Naive thymus-derived CD4-positive, alpha-beta T cell (primary cell): ENCODE measurements around the gene USP36. TPM values are rescaled to one million over a fixed set of nuclear protein-coding genes. Genes with fewer than 3 reads are reported as not detected.
A peak's percentile ranks its signal among the peaks of the same experiment; 100 is the strongest.

Experiments
- ATAC-seq: fragments of 150-1000 bp; cut with Tn5 transposase; 2 replicates; pipeline ENCODE4 v1.10.0; 2021; ENCODE audit warnings: mild to moderate bottlenecking, moderate library complexity
- CTCF ChIA-PET: fragments of 350-600 bp; sonication (Branson Sonifier 250); formaldehyde crosslinking; loops from one replicate; lab custom pipeline; 2021; ENCODE audit warnings: antibody characterized with exemption; lab: Charles Lee
- POLR2A ChIA-PET: fragments of 350-600 bp; sonication (Branson Sonifier 250); formaldehyde crosslinking; loops from one replicate; lab custom pipeline; 2021; ENCODE audit warnings: antibody characterized with exemption, inconsistent platforms; lab: Charles Lee
- DNase-seq, 9 donors: peaks; one replicate each; pipeline versions ENCODE4 v3.0.0 to v3.0.0-alpha.2; 2020 to 2022; ENCODE audit warnings: mixed read lengths in 1 of 9
- H3K27ac ChIP-seq: one replicate; pipeline ENCODE4 v1.7.0; 2013; ENCODE audit warnings: mild to moderate bottlenecking, low read depth, low read length, moderate library complexity
- H3K27me3 ChIP-seq, 2 donors: one replicate each; pipeline ENCODE4 v1.7.0; 2013; ENCODE audit warnings: low read length in 2 of 2, mild to moderate bottlenecking in 2 of 2, moderate library complexity in 2 of 2; ENCODE audit not compliant: control insufficient read depth in 2 of 2, insufficient read depth in 2 of 2
- H3K36me3 ChIP-seq, 3 experiments: 1 replicate in 2 of 3; 2 replicates in 1 of 3; pipeline ENCODE4 v1.7.0; 2013; ENCODE audit warnings: low read length in 3 of 3, mild to moderate bottlenecking in 3 of 3, moderate library complexity in 1 of 3; ENCODE audit not compliant: insufficient read depth in 3 of 3, control insufficient read depth in 2 of 3
- H3K4me1 ChIP-seq, 2 donors: one replicate each; pipeline ENCODE4 v1.7.0; 2013; ENCODE audit warnings: low read length in 2 of 2, mild to moderate bottlenecking in 2 of 2, moderate library complexity in 1 of 2; ENCODE audit not compliant: control insufficient read depth in 2 of 2, insufficient read depth in 2 of 2
- H3K4me3 ChIP-seq: 2 replicates; pipeline ENCODE4 v1.7.0; 2013; ENCODE audit warnings: mild to moderate bottlenecking, low read length
- H3K9me3 ChIP-seq, 3 experiments: 1 replicate in 2 of 3; 2 replicates in 1 of 3; pipeline ENCODE4 v1.7.0; 2013; ENCODE audit warnings: low read length in 3 of 3; ENCODE audit not compliant: control insufficient read depth in 2 of 3
- H3K27ac Mint-ChIP-seq, 9 donors: one replicate each; pipeline ENCODE4 v1.8.0; 2020 to 2022; ENCODE audit warnings: mixed read lengths in 9 of 9, mild to moderate bottlenecking in 8 of 9, moderate library complexity in 5 of 9, inconsistent platforms in 2 of 9
- H3K27me3 Mint-ChIP-seq, 5 donors: one replicate each; pipeline ENCODE4 v1.8.0; 2021 to 2022; ENCODE audit warnings: mixed read lengths in 5 of 5, mild to moderate bottlenecking in 1 of 5
- H3K36me3 Mint-ChIP-seq, 5 donors: one replicate each; pipeline ENCODE4 v1.8.0; 2020 to 2022; ENCODE audit warnings: mixed read lengths in 5 of 5, mild to moderate bottlenecking in 3 of 5, inconsistent platforms in 1 of 5
- H3K4me1 Mint-ChIP-seq, 7 donors: one replicate each; pipeline ENCODE4 v1.8.0; 2020 to 2022; ENCODE audit warnings: mixed read lengths in 7 of 7, mild to moderate bottlenecking in 3 of 7, inconsistent platforms in 1 of 7
- H3K4me3 Mint-ChIP-seq, 10 donors: one replicate each; pipeline ENCODE4 v1.8.0; 2020 to 2022; ENCODE audit warnings: mild to moderate bottlenecking in 10 of 10, mixed read lengths in 10 of 10, moderate library complexity in 6 of 10, inconsistent platforms in 2 of 10
- H3K9me3 Mint-ChIP-seq, 11 donors: one replicate each; pipeline ENCODE4 v1.8.0; 2020 to 2022; ENCODE audit warnings: mixed read lengths in 11 of 11, mild to moderate bottlenecking in 4 of 11, inconsistent platforms in 1 of 11, moderate library complexity in 1 of 11
- intact Hi-C, 2 donors: fragments of 100-400 bp; cut with micrococcal nuclease; formaldehyde crosslinking; loops; one replicate each; pipeline ENCODE4 v1.15.1; 2023
- polyA plus RNA-seq, 2 donors: library from polyadenylated mRNA; unstranded; fragments of 300-500 nt; fragmentation: Illumina TruSeq; gene quantifications; one replicate each; pipeline ENCODE4 v1.2.3, GENCODE V29; 2021
- total RNA-seq, 6 experiments: library from RNA in 5 of 6; stranded (reverse) in 5 of 6; gene quantifications; 1 replicate in 5 of 6; 2 replicates in 1 of 6; pipeline ENCODE4 v1.2.3 and lab custom pipeline; 2021 to 2026

The USP36 gene
- total and polyA plus RNA-seq, 7 experiments from 2014 or later, result 37.4 to 414 (median 148) TPM

DNA sequence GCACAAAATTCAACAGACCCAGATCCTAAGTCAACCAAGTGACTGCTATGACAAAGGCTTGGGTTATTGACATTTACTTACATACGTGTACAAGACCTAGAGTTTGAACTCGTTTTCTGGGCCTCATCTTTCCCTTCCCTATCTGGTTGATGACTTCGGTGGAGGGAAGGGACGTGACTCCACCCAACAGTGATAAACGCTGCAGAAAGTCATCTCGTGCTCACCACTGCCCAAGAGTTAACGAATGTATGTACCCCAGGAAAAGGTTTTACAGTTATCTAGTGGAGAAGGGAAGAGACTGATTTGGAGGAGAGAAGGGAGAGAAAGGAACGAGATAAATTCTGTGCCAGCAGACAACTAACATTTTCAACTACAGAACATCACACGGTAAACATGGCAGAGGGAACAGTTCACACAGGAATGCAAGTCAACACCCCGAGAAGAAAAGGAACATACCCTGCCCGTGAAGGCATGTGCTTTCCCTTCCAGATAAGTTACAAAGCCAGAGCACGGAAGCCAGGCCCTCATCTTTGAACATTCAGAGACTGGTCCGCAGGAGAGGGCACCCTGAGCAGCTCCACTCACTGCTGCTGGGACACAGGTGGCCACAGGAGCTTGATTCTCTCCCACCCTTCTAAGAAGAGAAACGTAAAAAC, 44.6 kb downstream of the USP36 start:
- intact Hi-C loops, result loop anchor here in 1 of 2 donors (5.0 kb wide), 1 partner anchor 299 kb away; no protein-coding TSS in a partner anchor
- Histone ChIP-seq H3K4me3 (no peak overlapping the region), H3K9me3 (no peaks in the 10 kb centered on the region), H3K36me3 (peaks cover 15 to 65% (median 20%) of the 10 kb centered on the region in 3 experiments), H3K27me3 (no peaks in the 10 kb centered on the region), H3K27ac (no peak overlapping the region), H3K4me1 (peaks cover under 1 to 25% of the 10 kb centered on the region in 2 donors)
- Mint-ChIP-seq H3K4me3 (no peak overlapping the region), H3K9me3 (no peaks in the 10 kb centered on the region), H3K27ac (peak overlapping the region in 7 of 9 donors; percentile 32 to 79 (median 70)), H3K36me3 (peaks cover 13 to 62% (median 35%) of the 10 kb centered on the region in 5 donors), H3K4me1 (peaks cover 23 to 83% (median 72%) of the 10 kb centered on the region in 7 donors), H3K27me3 (no peaks in the 10 kb centered on the region)
- ChIA-PET CTCF (interaction anchor here (0.7 to 1.3 kb wide), 3 partner anchors 38 to 144 kb away, joined by 3 to 4 read pairs (median 3); no protein-coding TSS in a partner anchor), POLR2A (interaction anchor here (1.0 to 1.7 kb wide), 4 partner anchors 28 to 73 kb away, joined by 3 to 4 read pairs (median 4); no protein-coding TSS in a partner anchor)
- no peak for ATAC-seq
- DNase-seq, result no peak

DNA sequence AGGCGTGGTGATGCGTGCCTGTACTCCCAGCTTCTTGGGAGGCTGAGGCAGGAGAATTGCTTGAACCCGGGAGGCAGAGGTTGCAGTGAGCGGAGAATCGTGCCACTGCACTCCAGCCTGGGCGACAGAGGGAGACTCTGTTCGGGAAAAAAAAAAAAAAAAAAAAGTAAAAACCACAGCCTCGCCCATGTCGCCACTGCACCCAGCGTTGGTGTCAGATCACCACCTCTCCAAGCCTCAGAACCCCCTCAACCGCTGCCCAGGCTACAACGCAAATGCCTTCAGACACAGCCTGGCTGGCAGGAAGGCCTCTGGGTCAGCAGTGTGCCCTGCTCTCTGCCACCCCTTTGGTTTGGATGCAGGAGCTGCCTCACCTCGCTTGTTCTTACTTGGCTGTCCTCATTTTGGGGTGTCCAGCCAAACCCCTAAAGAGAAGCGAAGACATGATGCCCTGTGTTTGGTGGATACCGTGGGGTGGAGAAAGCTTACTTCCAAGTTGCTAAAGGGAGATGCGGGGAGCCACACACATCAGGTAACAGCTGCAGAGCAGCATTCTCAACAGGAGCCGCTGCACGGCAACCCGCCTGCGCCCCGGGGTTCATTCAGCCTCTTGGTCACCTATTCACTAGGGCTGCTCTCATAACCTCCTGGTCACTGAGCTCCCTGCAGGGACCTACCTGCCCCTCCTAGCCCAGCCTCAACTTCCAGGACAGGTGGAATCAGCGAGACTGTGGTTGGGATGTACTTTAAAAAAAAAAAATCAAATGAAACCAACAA, 45.6 kb downstream of the USP36 start:
- Histone ChIP-seq H3K4me1 (peaks cover 7 to 34% of the 10 kb centered on the region in 2 donors), H3K27me3 (no peaks in the 10 kb centered on the region), H3K27ac (no peak overlapping the region), H3K36me3 (peaks cover 15 to 59% (median 20%) of the 10 kb centered on the region in 3 experiments), H3K9me3 (no peaks in the 10 kb centered on the region), H3K4me3 (no peak overlapping the region)
- H3K4me1 Mint-ChIP-seq, result peaks cover 25 to 87% (median 76%) of the 10 kb centered on the region in 7 donors
- ChIA-PET CTCF (interaction anchor here (0.7 to 1.3 kb wide), 3 partner anchors 10 to 55 kb away, joined by 3 to 5 read pairs (median 4); no protein-coding TSS in a partner anchor), POLR2A (interaction anchor here (0.6 to 1.2 kb wide), 3 partner anchors 9 to 52 kb away, joined by 3 to 4 read pairs (median 3); no protein-coding TSS in a partner anchor)
- no peak for ATAC-seq
- H3K27me3 Mint-ChIP-seq, result no peaks in the 10 kb centered on the region
- H3K36me3 Mint-ChIP-seq, result peaks cover 13 to 62% (median 36%) of the 10 kb centered on the region in 5 donors
- H3K4me3 Mint-ChIP-seq, result no peak overlapping the region
- H3K27ac Mint-ChIP-seq, result peak overlapping the region in 7 of 9 donors; percentile 32 to 79 (median 71)
- no peaks in the 10 kb centered on the region for H3K9me3 Mint-ChIP-seq
- no peak for DNase-seq
- intact Hi-C loops, result loop anchor here in 1 of 2 donors (5.0 kb wide), 1 partner anchor 298 kb away; no protein-coding TSS in a partner anchor

DNA sequence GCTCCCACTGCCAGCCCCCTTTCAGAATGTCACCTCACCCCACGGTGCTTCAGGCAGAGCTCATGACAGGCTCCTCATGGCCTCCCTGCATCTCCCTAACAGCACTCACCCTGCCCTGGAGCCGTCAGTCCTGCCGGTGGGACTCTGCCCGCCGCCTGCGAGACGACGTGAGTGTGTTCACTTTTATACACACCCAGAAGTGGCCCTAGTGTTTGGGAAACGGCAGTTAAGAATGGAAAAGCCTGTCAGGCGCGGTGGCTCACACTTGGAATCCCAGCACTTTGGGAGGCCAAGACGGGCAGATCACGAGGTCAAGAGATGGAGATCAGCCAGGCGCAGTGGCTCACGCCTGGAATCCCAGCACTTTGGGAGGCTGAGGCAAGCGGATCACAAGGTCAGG, 46.2 kb downstream of the USP36 start:
- Histone ChIP-seq H3K9me3 (no peaks in the 10 kb centered on the region), H3K4me1 (peaks cover 11 to 40% of the 10 kb centered on the region in 2 donors), H3K27ac (no peak overlapping the region), H3K4me3 (no peak overlapping the region), H3K36me3 (peaks cover 15 to 55% (median 20%) of the 10 kb centered on the region in 3 experiments), H3K27me3 (no peaks in the 10 kb centered on the region)
- ATAC-seq, result no peak
- Mint-ChIP-seq H3K4me3 (peak overlapping the region in 1 of 10 donors; percentile 41), H3K36me3 (peaks cover 13 to 60% (median 33%) of the 10 kb centered on the region in 5 donors), H3K9me3 (peaks cover 0 to 1% (median 0%) of the 10 kb centered on the region in 11 donors), H3K27me3 (no peaks in the 10 kb centered on the region), H3K27ac (peak overlapping the region in 8 of 9 donors; percentile 60 to 97 (median 90)), H3K4me1 (peaks cover 29 to 87% (median 76%) of the 10 kb centered on the region in 7 donors)
- ChIA-PET POLR2A (interaction anchor here (0.6 to 1.2 kb wide), 3 partner anchors 9 to 33 kb away, joined by 3 to 4 read pairs (median 4); no protein-coding TSS in a partner anchor), CTCF (interaction anchor here (0.7 to 1.7 kb wide), 3 partner anchors 9 to 25 kb away, joined by 3 to 5 read pairs (median 3); no protein-coding TSS in a partner anchor)
- intact Hi-C loops, result no loop called here
- DNase-seq, result no peak

DNA sequence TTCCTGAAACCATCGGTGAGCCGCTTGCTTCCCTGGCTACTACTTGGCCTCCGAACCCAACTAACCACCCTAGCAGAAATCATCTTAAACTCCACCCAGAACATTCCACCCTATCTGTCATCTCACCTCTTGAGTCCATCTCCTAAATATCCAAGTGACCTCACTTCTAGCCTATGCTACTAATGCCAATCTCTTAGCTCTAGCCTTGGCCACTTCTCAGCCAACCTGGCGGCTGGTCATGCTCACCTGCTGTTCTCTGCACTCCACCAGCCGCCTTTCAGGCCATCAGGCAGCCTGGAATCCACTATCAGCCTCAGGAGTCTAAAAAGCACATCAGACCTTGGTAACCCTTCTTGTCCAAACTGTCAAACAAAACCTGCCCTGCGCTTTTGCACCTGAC, 46.6 kb downstream of the USP36 start:
- ChIA-PET CTCF (interaction anchor here (1.2 to 1.7 kb wide), 3 partner anchors 11 to 45 kb away, joined by 3 read pairs; no protein-coding TSS in a partner anchor), POLR2A (interaction anchor here (0.9 to 1.7 kb wide), 3 partner anchors 9 to 17 kb away, joined by 4 read pairs; no protein-coding TSS in a partner anchor)
- Mint-ChIP-seq H3K27ac (peak overlapping the region; percentile 46 to 97 (median 81)), H3K4me3 (peak overlapping the region in 3 of 10 donors; percentile 20 to 46 (median 41)), H3K4me1 (peaks cover 27 to 87% (median 76%) of the 10 kb centered on the region in 7 donors), H3K9me3 (peaks cover 0 to 1% (median 0%) of the 10 kb centered on the region in 11 donors), H3K36me3 (peaks cover 12 to 56% (median 28%) of the 10 kb centered on the region in 5 donors), H3K27me3 (no peaks in the 10 kb centered on the region)
- no peaks in the 10 kb centered on the region for H3K27me3 ChIP-seq
- ATAC-seq, result no peak
- intact Hi-C loops, result no loop called here
- peaks cover 15 to 52% (median 20%) of the 10 kb centered on the region in 3 experiments for H3K36me3 ChIP-seq
- H3K4me1 ChIP-seq, result peaks cover 16 to 44% of the 10 kb centered on the region in 2 donors
- no peak for DNase-seq
- no peak overlapping the region for H3K27ac ChIP-seq
- no peaks in the 10 kb centered on the region for H3K9me3 ChIP-seq
- no peak overlapping the region for H3K4me3 ChIP-seq

DNA sequence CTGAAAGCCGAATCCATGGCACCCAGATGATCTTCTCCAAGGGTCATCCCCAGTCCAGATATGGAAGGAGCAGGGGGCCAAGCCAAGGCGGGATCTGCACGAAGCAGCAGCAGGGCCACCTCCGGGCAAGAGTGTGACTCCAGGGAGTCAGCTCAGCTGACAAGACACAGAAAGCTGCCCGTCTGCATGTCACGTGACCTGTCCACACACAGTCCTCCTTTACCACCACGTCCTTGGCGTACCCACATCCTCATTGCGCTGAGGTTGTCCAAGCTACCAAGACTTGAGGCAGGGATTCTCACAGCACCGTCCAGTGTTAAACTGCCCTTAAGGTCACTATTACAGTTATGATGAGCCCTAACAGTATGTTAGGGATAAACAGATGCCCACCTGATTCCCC, 47.2 kb downstream of the USP36 start:
- no peak overlapping the region for H3K4me3 ChIP-seq
- POLR2A ChIA-PET, result interaction anchor here (0.8 to 1.7 kb wide), 3 partner anchors 8 to 16 kb away, joined by 4 read pairs; no protein-coding TSS in a partner anchor
- Mint-ChIP-seq H3K4me3 (no peak overlapping the region), H3K27ac (peak overlapping the region; percentile 46 to 97 (median 81)), H3K4me1 (peaks cover 23 to 87% (median 72%) of the 10 kb centered on the region in 7 donors), H3K9me3 (peaks cover 0 to 1% (median 0%) of the 10 kb centered on the region in 11 donors), H3K36me3 (peaks cover 7 to 51% (median 23%) of the 10 kb centered on the region in 5 donors), H3K27me3 (no peaks in the 10 kb centered on the region)
- DNase-seq, result no peak
- H3K36me3 ChIP-seq, result peaks cover 15 to 47% (median 16%) of the 10 kb centered on the region in 3 experiments
- H3K9me3 ChIP-seq, result no peaks in the 10 kb centered on the region
- peaks cover 21 to 44% of the 10 kb centered on the region in 2 donors for H3K4me1 ChIP-seq
- no peak for ATAC-seq
- no peaks in the 10 kb centered on the region for H3K27me3 ChIP-seq
- H3K27ac ChIP-seq, result no peak overlapping the region
- CTCF ChIA-PET, result interaction anchor here (0.6 to 1.7 kb wide), 4 partner anchors 12 to 85 kb away, joined by 3 read pairs; no protein-coding TSS in a partner anchor
- intact Hi-C loops, result no loop called here
